IMR-90 (cell line): ENCODE measurements around the gene TMEM143. TPM values are rescaled to one million over a fixed set of nuclear protein-coding genes. Genes with fewer than 3 reads are reported as not detected.

Experiments used
- ATAC-seq: fragments of 200-7000 bp; cut with Tn5 transposase; 2 replicates; pipeline ENCODE4 v1.9.1; 2020; ENCODE audit warnings: low read depth, mild to moderate bottlenecking, moderate library complexity
- BruUV-seq: library from RNA; stranded (reverse); fragments of 400-500 nt; replicated peaks from 2 replicates; lab custom pipeline; 2021; lab: Mats Ljungman, UMichigan
- CTCF ChIA-PET: fragments of 300-600 bp; formaldehyde crosslinking; extraction: SDS; loops from one replicate; lab custom pipeline; 2021; ENCODE audit warnings: antibody characterized with exemption; lab: Yijun Ruan, JAX
- POLR2A ChIA-PET: fragments of 300-600 bp; sonication (Branson Sonifier 250); formaldehyde crosslinking; loops from one replicate; lab custom pipeline; 2022; ENCODE audit warnings: antibody characterized with exemption; ENCODE audit not compliant: unreplicated experiment; lab: Charles Lee
- DNase-seq: peaks from one replicate; pipeline ENCODE4 v3.0.0; 2013
- H2AFZ ChIP-seq: replicated peaks from 2 replicates; pipeline ENCODE3; 2013; ENCODE audit warnings: low read length, mild to moderate bottlenecking; ENCODE audit not compliant: poor library complexity
- H2AK5ac ChIP-seq: 2 replicates; pipeline ENCODE4 v1.6.1; 2013; ENCODE audit warnings: low read depth, low read length, inconsistent platforms
- H2AK9ac ChIP-seq: replicated peaks from 2 replicates; pipeline ENCODE3; 2013; ENCODE audit warnings: mild to moderate bottlenecking, low read depth, low read length, moderate library complexity; ENCODE audit not compliant: poor library complexity
- H2BK120ac ChIP-seq: 2 replicates; pipeline ENCODE4 v1.6.1; 2013; ENCODE audit warnings: low read depth, low read length, inconsistent platforms
- H2BK15ac ChIP-seq: 3 replicates; pipeline ENCODE4 v1.6.1; 2013; ENCODE audit warnings: low read depth, low read length, inconsistent platforms
- H2BK20ac ChIP-seq: 2 replicates; pipeline ENCODE4 v1.6.1; 2013; ENCODE audit warnings: low read depth, mild to moderate bottlenecking, inconsistent platforms, low read length, moderate library complexity
- H2BK5ac ChIP-seq: 2 replicates; pipeline ENCODE4 v1.6.1; 2013; ENCODE audit warnings: mild to moderate bottlenecking, low read depth, low read length, inconsistent platforms; ENCODE audit not compliant: poor library complexity, severe bottlenecking
- H3K14ac ChIP-seq: replicated peaks from 2 replicates; pipeline ENCODE4 v1.6.1; 2013; ENCODE audit warnings: low read depth, low read length, inconsistent platforms
- H3K18ac ChIP-seq: 2 replicates; pipeline ENCODE4 v1.6.1; 2013; ENCODE audit warnings: low read depth, low read length, control low read depth
- H3K23ac ChIP-seq: 2 replicates; pipeline ENCODE4 v1.6.1; 2013; ENCODE audit warnings: low read depth, low read length, inconsistent platforms
- H3K27ac ChIP-seq: 2 replicates; pipeline ENCODE4 v1.5.1; 2013; ENCODE audit warnings: mild to moderate bottlenecking, control low read depth, low read length; ENCODE audit not compliant: insufficient read depth
- H3K27me3 ChIP-seq: 2 replicates; pipeline ENCODE4 v1.6.1; 2013; ENCODE audit warnings: low read length; ENCODE audit not compliant: control insufficient read depth, insufficient read depth
- H3K36me3 ChIP-seq: 2 replicates; pipeline ENCODE4 v1.6.1; 2013; ENCODE audit warnings: low read length, mixed read lengths; ENCODE audit not compliant: control insufficient read depth, insufficient read depth
- H3K4ac ChIP-seq: 2 replicates; pipeline ENCODE4 v1.6.1; 2013; ENCODE audit warnings: low read depth, low read length, inconsistent platforms
- H3K4me1 ChIP-seq: 2 replicates; pipeline ENCODE4 v1.6.1; 2013; ENCODE audit warnings: low read length, mixed read lengths; ENCODE audit not compliant: control insufficient read depth, insufficient read depth
- H3K4me2 ChIP-seq: 2 replicates; pipeline ENCODE4 v1.6.1; 2013; ENCODE audit warnings: low read depth, mild to moderate bottlenecking, control low read depth, low read length, moderate library complexity
- H3K4me3 ChIP-seq: 2 replicates; pipeline ENCODE4 v1.5.1; 2013; ENCODE audit warnings: low read depth, mild to moderate bottlenecking, control low read depth, low read length, moderate library complexity; ENCODE audit not compliant: insufficient read depth
- H3K56ac ChIP-seq: 2 replicates; pipeline ENCODE4 v1.6.1; 2013; ENCODE audit warnings: low read length, inconsistent platforms; ENCODE audit not compliant: insufficient read depth; ENCODE audit errors: extremely low read depth
- H3K79me1 ChIP-seq, 2 experiments: 2 replicates each; pipeline ENCODE4 v1.6.1; 2013; ENCODE audit warnings: low read length in 2 of 2, inconsistent platforms in 1 of 2, low read depth in 1 of 2
- H3K9ac ChIP-seq: 2 replicates; pipeline ENCODE4 v1.6.1; 2013; ENCODE audit warnings: low read depth, low read length, control low read depth
- H3K9me1 ChIP-seq: 2 replicates; pipeline ENCODE4 v1.6.1; 2013; ENCODE audit warnings: low read length, inconsistent platforms; ENCODE audit not compliant: insufficient read depth
- H3K9me3 ChIP-seq: 2 replicates; pipeline ENCODE4 v1.6.1; 2013; ENCODE audit warnings: low read length; ENCODE audit not compliant: control insufficient read depth, insufficient read depth
- H4K20me1 ChIP-seq: 2 replicates; pipeline ENCODE4 v1.6.1; 2013; ENCODE audit warnings: low read length, inconsistent platforms; ENCODE audit not compliant: insufficient read depth
- H4K5ac ChIP-seq: 2 replicates; pipeline ENCODE4 v1.6.1; 2013; ENCODE audit warnings: mild to moderate bottlenecking, low read depth, low read length, control low read depth
- H4K8ac ChIP-seq, 2 experiments: 2 replicates each; pipeline ENCODE4 v1.6.1; 2013; ENCODE audit warnings: low read depth in 2 of 2, low read length in 2 of 2, control low read depth in 1 of 2, inconsistent platforms in 1 of 2
- H4K91ac ChIP-seq: 2 replicates; pipeline ENCODE4 v1.6.1; 2013; ENCODE audit warnings: low read depth, low read length, inconsistent platforms; ENCODE audit not compliant: insufficient read depth
- BHLHE40 ChIP-seq: fragments of 150-350 bp; IDR thresholded peaks from 2 replicates; pipeline ENCODE4 v1.6.1; 2016; ENCODE audit warnings: mild to moderate bottlenecking, low read depth, low read length
- CEBPB ChIP-seq: IDR thresholded peaks from 2 replicates; pipeline ENCODE4 v1.6.1; 2012; ENCODE audit warnings: low read depth, low read length, improper control_type of control experiment
- CHD1 ChIP-seq: IDR thresholded peaks from 2 replicates; pipeline ENCODE4 v1.6.1; 2012; ENCODE audit warnings: low read depth, low read length, improper control_type of control experiment
- FOS ChIP-seq: fragments of 150-350 bp; IDR thresholded peaks from 2 replicates; pipeline ENCODE4 v1.6.1; 2016; ENCODE audit warnings: low read depth, low read length
- MAFK ChIP-seq: IDR thresholded peaks from 2 replicates; pipeline ENCODE4 v1.6.1; 2012; ENCODE audit warnings: low read depth, low read length, improper control_type of control experiment
- MAZ ChIP-seq: IDR thresholded peaks from 2 replicates; pipeline ENCODE4 v1.6.1; 2012; ENCODE audit warnings: low read depth, mild to moderate bottlenecking, low read length, improper control_type of control experiment, moderate library complexity, borderline replicate concordance
- MXI1 ChIP-seq: IDR thresholded peaks from 2 replicates; pipeline ENCODE4 v1.6.1; 2012; ENCODE audit warnings: low read depth, mild to moderate bottlenecking, low read length, moderate library complexity, borderline replicate concordance
- NFE2L2 ChIP-seq: fragments of 150-350 bp; IDR thresholded peaks from 2 replicates; pipeline ENCODE4 v1.6.1; 2016; ENCODE audit warnings: low read depth, mild to moderate bottlenecking, low read length
- POLR2A ChIP-seq: IDR thresholded peaks from 2 replicates; pipeline ENCODE4 v1.6.1; 2012; ENCODE audit warnings: mild to moderate bottlenecking, low read depth, low read length
- RAD21 ChIP-seq: IDR thresholded peaks from 2 replicates; pipeline ENCODE4 v1.6.1; 2012; ENCODE audit warnings: low read length, improper control_type of control experiment
- RCOR1 ChIP-seq: IDR thresholded peaks from 2 replicates; pipeline ENCODE4 v1.6.1; 2012; ENCODE audit warnings: mild to moderate bottlenecking, low read length, improper control_type of control experiment; ENCODE audit not compliant: insufficient replicate concordance
- RFX5 ChIP-seq: IDR thresholded peaks from 2 replicates; pipeline ENCODE4 v1.8.0; 2012; ENCODE audit warnings: low read depth, mild to moderate bottlenecking, low read length, moderate library complexity
- SMC3 ChIP-seq: fragments of 150-350 bp; IDR thresholded peaks from 2 replicates; pipeline ENCODE4 v1.6.1; 2016; ENCODE audit warnings: low read depth, mild to moderate bottlenecking, antibody characterized with exemption, low read length, moderate library complexity
- WGBS, 2 experiments: methylation state at CpG; one replicate each; pipeline versions ENCODE4 v1.1.5 to v1.1.7; 2013; ENCODE audit warnings: missing lambda C conversion rate in 2 of 2; ENCODE audit not compliant: insufficient read length in 1 of 2; ENCODE audit errors: extremely low coverage in 2 of 2; 5-methylcytosine and 5-hydroxymethylcytosine counted together
- dilution Hi-C: fragments of 300-500 bp; cut with HindIII; formaldehyde crosslinking; loops from one replicate; pipeline ENCODE4 v1.14.3; 2018; ENCODE audit warnings: low sequenced_read_pairs; ENCODE audit not compliant: unreplicated experiment
- in situ Hi-C: fragments of 300-500 bp; cut with MboI; formaldehyde crosslinking; loops from 3 replicates; pipeline ENCODE4 v1.14.3; 2019; ENCODE audit warnings: low sequenced_read_pairs, inconsistent platforms, mixed read lengths
- intact Hi-C: fragments of 100-400 bp; cut with micrococcal nuclease; formaldehyde crosslinking; loops from 2 replicates; pipeline ENCODE4 v1.10.0; 2022
- polyA plus RNA-seq, 3 experiments: library from polyadenylated mRNA; depleted of rRNA; stranded (reverse); fragments of >200 nt; gene quantifications; 2 replicates each; pipeline ENCODE4 v1.2.3, GENCODE V29; 2012; ENCODE audit warnings: low replicate concordance in 1 of 3
- total RNA-seq: library from RNA; depleted of rRNA; stranded (reverse); fragments of >200 nt; gene quantifications from 2 replicates; pipeline ENCODE4 v1.2.3, GENCODE V29; 2012
- TF ChIP-seq, protein P1 (sequence below): fragments of 150-350 bp; IDR thresholded peaks from 2 replicates; pipeline ENCODE4 v1.6.1; 2016; ENCODE audit warnings: low read depth, mild to moderate bottlenecking, low read length, moderate library complexity, borderline replicate concordance
- TF ChIP-seq, protein P2 (sequence below): fragments of 150-350 bp; IDR thresholded peaks from 2 replicates; pipeline ENCODE4 v1.6.1; 2017; ENCODE audit warnings: mild to moderate bottlenecking, antibody characterized with exemption, low read length, low read depth
- TF ChIP-seq, protein P3 (sequence below): conservative IDR thresholded peaks from 2 replicates; pipeline ENCODE4 v1.5.1; 2012; ENCODE audit warnings: mild to moderate bottlenecking, low read depth, low read length, improper control_type of control experiment

Gene TMEM143
- total and polyA plus RNA-seq, 2 of the 4 experiments (the other 2 are of a cell fraction) = 1.3 to 7.6 TPM

DNA sequence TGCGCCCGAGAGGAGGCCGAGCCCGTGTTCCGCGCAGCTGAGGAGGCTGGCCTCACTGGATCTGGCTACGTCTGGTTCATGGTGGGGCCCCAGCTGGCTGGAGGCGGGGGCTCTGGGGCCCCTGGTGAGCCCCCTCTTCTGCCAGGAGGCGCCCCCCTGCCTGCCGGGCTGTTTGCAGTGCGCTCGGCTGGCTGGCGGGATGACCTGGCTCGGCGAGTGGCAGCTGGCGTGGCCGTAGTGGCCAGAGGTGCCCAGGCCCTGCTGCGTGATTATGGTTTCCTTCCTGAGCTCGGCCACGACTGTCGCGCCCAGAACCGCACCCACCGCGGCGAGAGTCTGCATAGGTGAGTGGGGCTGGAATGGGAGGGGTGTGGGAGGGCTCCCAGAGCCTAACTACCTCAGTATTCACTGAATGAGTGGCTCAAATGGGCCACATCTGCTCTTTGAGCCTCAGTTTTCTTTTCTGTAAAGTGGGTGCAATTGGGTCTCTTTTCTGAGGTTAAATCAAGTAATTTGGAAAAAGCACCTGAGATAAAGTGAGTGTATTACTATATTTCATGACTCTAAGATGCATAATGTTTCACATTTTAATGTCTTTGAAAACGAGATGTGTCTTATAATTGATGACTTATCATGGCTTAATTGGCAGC is 41.4 kb upstream of the TMEM143 start:
- Histone ChIP-seq H3K27ac (no peak overlapping the region), H2BK5ac (no peak overlapping the region), H2AFZ (no peak overlapping the region), H2BK15ac (no peak overlapping the region), H3K4me1 (no peaks in the 10 kb centered on the region), H3K4me3 (no peak overlapping the region), H3K56ac (no peak overlapping the region), H2BK120ac (no peak overlapping the region), H3K14ac (no peak overlapping the region), H4K8ac (no peak overlapping the region), H3K23ac (no peak overlapping the region), H3K9me3 (no peaks in the 10 kb centered on the region), H2BK20ac (no peak overlapping the region), H3K79me1 (no peaks in the 10 kb centered on the region), H3K9ac (no peak overlapping the region), H3K18ac (no peak overlapping the region), H3K4me2 (no peak overlapping the region), H4K20me1 (no peaks in the 10 kb centered on the region), H3K36me3 (no peaks in the 10 kb centered on the region), H3K4ac (no peak overlapping the region), H3K27me3 (peaks cover 2% of the 10 kb centered on the region; the same call in 1 of the 2 replicates), H2AK9ac (peak overlapping the region; percentile 28), H4K91ac (no peak overlapping the region), H3K9me1 (no peaks in the 10 kb centered on the region), H2AK5ac (no peak overlapping the region; the same call in 1 of the 2 replicates), H4K5ac (no peak overlapping the region)
- ATAC-seq (no peak), DNase-seq (no peak)
- dilution Hi-C loops (no loop called here), in situ Hi-C loops (no loop called here), intact Hi-C loops (no loop called here)
- no TSS peak for BruUV-seq
- POLR2A ChIA-PET = no interaction called here
- TF ChIP-seq MAFK (no peak), RCOR1 (no peak), POLR2A (no peak), NFE2L2 (no peak), SMC3 (no peak), CHD1 (no peak), MAZ (no peak), FOS (no peak), BHLHE40 (no peak), MXI1 (no peak), RAD21 (no peak), CEBPB (no peak), RFX5 (no peak)
- TF ChIP-seq, protein P1, sequence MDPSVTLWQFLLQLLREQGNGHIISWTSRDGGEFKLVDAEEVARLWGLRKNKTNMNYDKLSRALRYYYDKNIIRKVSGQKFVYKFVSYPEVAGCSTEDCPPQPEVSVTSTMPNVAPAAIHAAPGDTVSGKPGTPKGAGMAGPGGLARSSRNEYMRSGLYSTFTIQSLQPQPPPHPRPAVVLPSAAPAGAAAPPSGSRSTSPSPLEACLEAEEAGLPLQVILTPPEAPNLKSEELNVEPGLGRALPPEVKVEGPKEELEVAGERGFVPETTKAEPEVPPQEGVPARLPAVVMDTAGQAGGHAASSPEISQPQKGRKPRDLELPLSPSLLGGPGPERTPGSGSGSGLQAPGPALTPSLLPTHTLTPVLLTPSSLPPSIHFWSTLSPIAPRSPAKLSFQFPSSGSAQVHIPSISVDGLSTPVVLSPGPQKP = no peak
- TF ChIP-seq, protein P2, sequence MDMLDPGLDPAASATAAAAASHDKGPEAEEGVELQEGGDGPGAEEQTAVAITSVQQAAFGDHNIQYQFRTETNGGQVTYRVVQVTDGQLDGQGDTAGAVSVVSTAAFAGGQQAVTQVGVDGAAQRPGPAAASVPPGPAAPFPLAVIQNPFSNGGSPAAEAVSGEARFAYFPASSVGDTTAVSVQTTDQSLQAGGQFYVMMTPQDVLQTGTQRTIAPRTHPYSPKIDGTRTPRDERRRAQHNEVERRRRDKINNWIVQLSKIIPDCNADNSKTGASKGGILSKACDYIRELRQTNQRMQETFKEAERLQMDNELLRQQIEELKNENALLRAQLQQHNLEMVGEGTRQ = no peak
- TF ChIP-seq, protein P3, sequence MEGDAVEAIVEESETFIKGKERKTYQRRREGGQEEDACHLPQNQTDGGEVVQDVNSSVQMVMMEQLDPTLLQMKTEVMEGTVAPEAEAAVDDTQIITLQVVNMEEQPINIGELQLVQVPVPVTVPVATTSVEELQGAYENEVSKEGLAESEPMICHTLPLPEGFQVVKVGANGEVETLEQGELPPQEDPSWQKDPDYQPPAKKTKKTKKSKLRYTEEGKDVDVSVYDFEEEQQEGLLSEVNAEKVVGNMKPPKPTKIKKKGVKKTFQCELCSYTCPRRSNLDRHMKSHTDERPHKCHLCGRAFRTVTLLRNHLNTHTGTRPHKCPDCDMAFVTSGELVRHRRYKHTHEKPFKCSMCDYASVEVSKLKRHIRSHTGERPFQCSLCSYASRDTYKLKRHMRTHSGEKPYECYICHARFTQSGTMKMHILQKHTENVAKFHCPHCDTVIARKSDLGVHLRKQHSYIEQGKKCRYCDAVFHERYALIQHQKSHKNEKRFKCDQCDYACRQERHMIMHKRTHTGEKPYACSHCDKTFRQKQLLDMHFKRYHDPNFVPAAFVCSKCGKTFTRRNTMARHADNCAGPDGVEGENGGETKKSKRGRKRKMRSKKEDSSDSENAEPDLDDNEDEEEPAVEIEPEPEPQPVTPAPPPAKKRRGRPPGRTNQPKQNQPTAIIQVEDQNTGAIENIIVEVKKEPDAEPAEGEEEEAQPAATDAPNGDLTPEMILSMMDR = no peak
- WGBS, 2 experiments = 91% methylated on average over 16 of the region's 27 CpGs; no CpG with 5 or more reads in 1 of the 2 experiments
- CTCF ChIA-PET = no interaction called here
